ENCODE results near the gene CSAD. TPM values are rescaled to one million over a fixed set of nuclear protein-coding genes. Genes with fewer than 3 reads are reported as not detected.

The CSAD gene
- polyA plus RNA-seq, 1 of the 3 experiments (the other 2 are of a cell fraction) = 32.2 TPM

- TF ChIP-seq EP300 (IDR thresholded peaks at IDR 0.05; ENCODE audit: borderline replicate concordance in 1 of 2, low read depth in 1 of 2, low read length in 1 of 2) (no peak), GABPA (IDR thresholded peaks at IDR 0.05; ENCODE audit: low read depth) (no peak), PBX3 (IDR thresholded peaks at IDR 0.05) (no peak), CHD2 (IDR thresholded peaks at IDR 0.05; ENCODE audit: low read length, partially characterized antibody) (no peak), YY1 (IDR thresholded peaks at IDR 0.05; ENCODE audit: low read depth) (no peak), MXI1 (IDR thresholded peaks at IDR 0.05; ENCODE audit: low read depth, low read length) (peak; percentile 76; the same call in 1 of the 2 replicates), ZBTB33 (IDR thresholded peaks at IDR 0.05; ENCODE audit: borderline replicate concordance, low read depth) (no peak), NFIC (IDR thresholded peaks at IDR 0.05; ENCODE audit: borderline replicate concordance) (no peak)
Measured at GRCh38 chr12:53159195-53159839, 21.4 kb downstream of the CSAD start (continued).

GRCh38 chr12:53152390-53152789 lies 28.3 kb downstream of the CSAD start:
- H3K9ac ChIP-seq = no peak overlapping the region
- no peak overlapping the region for H3K4me3 ChIP-seq (ENCODE audit: low read depth in 2 of 2, low read length in 1 of 2)
- TF ChIP-seq RFX5 (IDR thresholded peaks at IDR 0.05; ENCODE audit: low read length) (no peak), PBX3 (IDR thresholded peaks at IDR 0.05) (no peak), MXI1 (IDR thresholded peaks at IDR 0.05; ENCODE audit: low read depth, low read length) (no peak), POLR2AphosphoS5 (IDR thresholded peaks at IDR 0.05; ENCODE audit: low read depth, low read length) (no peak), TCF12 (IDR thresholded peaks at IDR 0.05) (no peak), MAX (IDR thresholded peaks at IDR 0.05; ENCODE audit: low read depth) (no peak), SMC3 (IDR thresholded peaks at IDR 0.05; ENCODE audit: low read depth, low read length) (no peak), IRF3 (IDR thresholded peaks at IDR 0.05; ENCODE audit: low read depth, low read length) (no peak), TAF1 (IDR thresholded peaks at IDR 0.05; ENCODE audit: borderline replicate concordance, low read depth, low read length) (no peak)
- H3K9me3 ChIP-seq = no peaks in the 10 kb centered on the region
- H4K20me1 ChIP-seq (ENCODE audit: insufficient read depth) = no peaks in the 10 kb centered on the region
- no peaks in the 10 kb centered on the region for H3K27me3 ChIP-seq (ENCODE audit: insufficient read depth)
- no peak overlapping the region for H3K27ac ChIP-seq (ENCODE audit: low read depth in 2 of 2, low read length in 1 of 2)
- no peaks in the 10 kb centered on the region for H3K9me2 ChIP-seq
- H3K4me2 ChIP-seq = no peak overlapping the region
- peaks cover under 1% of the 10 kb centered on the region for H3F3A ChIP-seq (replicated peaks; ENCODE audit: insufficient read depth)
- no peaks in the 10 kb centered on the region for H3K36me3 ChIP-seq (replicated peaks in 1 of 2; ENCODE audit: control insufficient read depth in 1 of 2, insufficient read depth in 2 of 2, low read length in 1 of 2)
- CTCF ChIA-PET = interaction anchor here (1.0 to 1.2 kb wide), 2 partner anchors 45 to 169 kb away, joined by 3 to 5 read pairs; partner anchors contain the start of gene AAAS
- H2AFZ ChIP-seq (ENCODE audit: low read depth) = no peak overlapping the region
- POLR2A ChIA-PET = no interaction called here
- no peaks in the 10 kb centered on the region; a peak in 1 of 4 replicates for H3K4me1 ChIP-seq (ENCODE audit: control insufficient read depth in 1 of 2, insufficient read depth in 2 of 2, low read depth in 1 of 2, low read length in 1 of 2)
- DNase-seq = no peak
- no peaks in the 10 kb centered on the region for H3K79me2 ChIP-seq (ENCODE audit: insufficient read depth)
